HFFc6 (cell line): Measurements from ENCODE around the gene IKZF3. TPM values are rescaled to one million over a fixed set of nuclear protein-coding genes. Genes with fewer than 3 reads are reported as not detected.

ENCODE experiments used
- DNase-seq: peaks from one replicate; pipeline ENCODE4 v3.0.0-alpha.2; 2018
- H3K27ac Mint-ChIP-seq: 2 replicates; pipeline ENCODE4 v1.8.0; 2020; ENCODE audit warnings: mild to moderate bottlenecking, mixed read lengths
- H3K27me3 Mint-ChIP-seq: 2 replicates; pipeline ENCODE4 v1.8.0; 2021; ENCODE audit warnings: mild to moderate bottlenecking, moderate library complexity, mixed read lengths; ENCODE audit not compliant: insufficient read depth
- H3K36me3 Mint-ChIP-seq: 2 replicates; pipeline ENCODE4 v1.8.0; 2021; ENCODE audit warnings: low read depth, mixed read lengths
- H3K4me1 Mint-ChIP-seq: 2 replicates; pipeline ENCODE4 v1.8.0; 2020; ENCODE audit warnings: low read depth, mixed read lengths
- H3K4me3 Mint-ChIP-seq: 2 replicates; pipeline ENCODE4 v1.8.0; 2020; ENCODE audit warnings: mild to moderate bottlenecking, moderate library complexity, mixed read lengths
- H3K9me3 Mint-ChIP-seq: 2 replicates; pipeline ENCODE4 v1.8.0; 2020; ENCODE audit warnings: mild to moderate bottlenecking, mixed read lengths
- total RNA-seq, 6 experiments: library from RNA; stranded (reverse); fragmentation: NEBNext Ultra II Directional; extraction: Animal tissue kit (Norgen Biotek cat#: 25700); gene quantifications; 2 replicates in 1 of 6; 3 replicates in 5 of 6; pipeline ENCODE4 v1.2.3, GENCODE V29; 2021
- TF ChIP-seq, protein P1 (sequence below): fragments of 200-600 bp; sonication (generic); IDR thresholded peaks from 2 replicates; pipeline ENCODE4 v1.5.0; 2021; ENCODE audit warnings: antibody characterized with exemption, mild to moderate bottlenecking

The IKZF3 gene
- total RNA-seq, 6 experiments from 2014 or later: not detected

DNA sequence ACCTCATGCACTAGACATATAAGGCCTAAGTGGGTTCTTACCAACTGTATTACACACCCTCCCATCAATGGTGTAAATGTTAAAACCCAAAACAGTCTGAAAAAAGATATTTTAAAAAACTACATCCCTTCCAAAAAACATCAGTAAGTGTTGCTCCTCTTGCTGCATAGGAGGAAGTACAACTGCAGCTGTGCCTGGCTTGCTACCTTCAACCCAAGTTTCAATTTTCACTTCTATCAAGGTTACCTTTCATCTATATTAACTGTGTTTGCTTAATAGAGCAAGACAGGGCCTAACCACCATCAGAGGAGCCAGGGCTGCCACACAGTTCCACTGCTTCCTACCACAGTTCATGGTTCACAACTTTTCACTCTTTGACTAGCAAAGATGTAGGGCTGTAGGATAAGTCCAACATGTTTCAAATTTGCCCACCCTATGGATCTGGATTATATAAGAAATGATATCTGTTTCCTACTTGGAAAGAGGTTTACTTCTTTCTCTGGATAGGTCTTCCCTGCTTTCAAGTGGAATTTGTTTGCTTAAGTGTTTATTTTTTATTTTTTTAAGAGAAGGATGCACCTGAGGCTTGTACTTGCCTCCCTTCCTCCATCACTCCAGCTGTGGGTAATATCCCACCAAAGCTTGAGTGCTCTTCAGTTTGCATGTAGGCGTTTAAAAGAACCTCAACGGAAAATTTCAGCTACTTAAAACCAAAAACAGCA lies 69.7 kb downstream of the IKZF3 start:
- TF ChIP-seq, protein P1, sequence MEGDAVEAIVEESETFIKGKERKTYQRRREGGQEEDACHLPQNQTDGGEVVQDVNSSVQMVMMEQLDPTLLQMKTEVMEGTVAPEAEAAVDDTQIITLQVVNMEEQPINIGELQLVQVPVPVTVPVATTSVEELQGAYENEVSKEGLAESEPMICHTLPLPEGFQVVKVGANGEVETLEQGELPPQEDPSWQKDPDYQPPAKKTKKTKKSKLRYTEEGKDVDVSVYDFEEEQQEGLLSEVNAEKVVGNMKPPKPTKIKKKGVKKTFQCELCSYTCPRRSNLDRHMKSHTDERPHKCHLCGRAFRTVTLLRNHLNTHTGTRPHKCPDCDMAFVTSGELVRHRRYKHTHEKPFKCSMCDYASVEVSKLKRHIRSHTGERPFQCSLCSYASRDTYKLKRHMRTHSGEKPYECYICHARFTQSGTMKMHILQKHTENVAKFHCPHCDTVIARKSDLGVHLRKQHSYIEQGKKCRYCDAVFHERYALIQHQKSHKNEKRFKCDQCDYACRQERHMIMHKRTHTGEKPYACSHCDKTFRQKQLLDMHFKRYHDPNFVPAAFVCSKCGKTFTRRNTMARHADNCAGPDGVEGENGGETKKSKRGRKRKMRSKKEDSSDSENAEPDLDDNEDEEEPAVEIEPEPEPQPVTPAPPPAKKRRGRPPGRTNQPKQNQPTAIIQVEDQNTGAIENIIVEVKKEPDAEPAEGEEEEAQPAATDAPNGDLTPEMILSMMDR: no peak
- no peaks in the 10 kb centered on the region for H3K36me3 Mint-ChIP-seq
- H3K9me3 Mint-ChIP-seq: no peaks in the 10 kb centered on the region
- no peak overlapping the region for H3K27ac Mint-ChIP-seq
- H3K27me3 Mint-ChIP-seq: peaks cover 23% of the 10 kb centered on the region
- H3K4me1 Mint-ChIP-seq: no peaks in the 10 kb centered on the region
- no peak overlapping the region for H3K4me3 Mint-ChIP-seq
- DNase-seq: no peak

DNA sequence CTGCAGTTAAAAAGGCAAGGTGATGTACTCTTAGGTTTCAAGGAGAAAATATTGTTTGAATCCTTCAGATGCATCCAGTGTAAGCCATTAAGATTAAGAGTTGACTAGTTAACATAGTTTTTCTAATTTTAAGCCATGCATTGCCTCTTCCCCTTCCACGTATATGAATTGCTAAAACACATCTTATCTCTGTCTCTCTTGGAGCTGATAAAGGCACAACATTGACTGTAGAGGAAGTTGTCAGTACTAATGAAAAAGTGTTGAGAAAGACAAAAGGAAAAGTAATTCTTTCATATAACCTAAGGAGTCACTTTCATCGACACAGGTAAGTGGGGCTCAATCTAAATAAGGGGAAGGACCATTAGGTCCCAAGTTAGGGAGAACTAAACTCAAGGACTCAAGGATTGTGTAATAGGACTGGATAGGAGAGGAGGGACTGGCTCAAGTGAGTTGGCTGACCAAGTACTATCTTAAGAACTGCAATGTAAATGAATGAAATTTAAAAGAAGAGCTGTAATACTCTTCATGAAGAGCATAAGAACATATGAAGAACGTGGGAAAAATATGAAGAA lies 70.7 kb downstream of the IKZF3 start:
- TF ChIP-seq, protein P1: no peak
- no peak for DNase-seq
- Mint-ChIP-seq H3K27me3 (peaks cover 20% of the 10 kb centered on the region), H3K27ac (no peak overlapping the region), H3K9me3 (no peaks in the 10 kb centered on the region), H3K4me1 (no peaks in the 10 kb centered on the region), H3K36me3 (no peaks in the 10 kb centered on the region), H3K4me3 (no peak overlapping the region)

DNA sequence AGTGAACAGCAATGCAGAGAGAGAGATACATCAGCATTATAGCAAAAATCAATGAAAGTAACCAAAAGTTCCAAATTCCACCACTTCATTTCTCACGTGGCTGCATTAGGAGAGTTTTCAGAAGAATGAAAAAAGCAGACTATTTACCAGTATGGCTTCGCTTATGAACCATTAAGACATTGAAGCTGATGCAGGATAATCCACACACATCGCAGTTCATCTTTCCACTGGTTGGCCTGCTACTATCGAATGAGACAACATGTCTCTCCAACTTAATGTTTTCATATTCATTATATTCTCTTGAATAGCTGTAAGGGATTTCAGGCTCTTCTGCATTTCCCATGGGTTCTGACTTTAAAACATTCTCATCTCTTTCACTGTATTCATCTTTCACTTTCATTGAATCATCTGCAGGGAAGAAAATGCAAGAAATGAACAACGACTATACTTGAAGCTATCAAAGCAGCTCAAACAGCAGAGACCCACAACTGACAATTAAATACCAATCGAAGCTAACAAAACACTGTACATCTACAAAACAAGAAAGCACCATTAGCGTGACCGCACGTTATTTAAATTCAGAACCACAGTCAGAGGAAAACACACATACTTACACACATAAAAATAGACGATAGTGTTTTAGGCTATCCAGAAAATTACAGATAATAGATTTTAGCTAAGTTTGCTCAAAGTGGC lies 71.4 kb downstream of the IKZF3 start:
- H3K36me3 Mint-ChIP-seq: no peaks in the 10 kb centered on the region
- DNase-seq: no peak
- no peak overlapping the region for H3K4me3 Mint-ChIP-seq
- H3K27ac Mint-ChIP-seq: no peak overlapping the region
- peaks cover 16% of the 10 kb centered on the region for H3K27me3 Mint-ChIP-seq
- H3K9me3 Mint-ChIP-seq: no peaks in the 10 kb centered on the region
- TF ChIP-seq, protein P1: no peak
- no peaks in the 10 kb centered on the region for H3K4me1 Mint-ChIP-seq

DNA sequence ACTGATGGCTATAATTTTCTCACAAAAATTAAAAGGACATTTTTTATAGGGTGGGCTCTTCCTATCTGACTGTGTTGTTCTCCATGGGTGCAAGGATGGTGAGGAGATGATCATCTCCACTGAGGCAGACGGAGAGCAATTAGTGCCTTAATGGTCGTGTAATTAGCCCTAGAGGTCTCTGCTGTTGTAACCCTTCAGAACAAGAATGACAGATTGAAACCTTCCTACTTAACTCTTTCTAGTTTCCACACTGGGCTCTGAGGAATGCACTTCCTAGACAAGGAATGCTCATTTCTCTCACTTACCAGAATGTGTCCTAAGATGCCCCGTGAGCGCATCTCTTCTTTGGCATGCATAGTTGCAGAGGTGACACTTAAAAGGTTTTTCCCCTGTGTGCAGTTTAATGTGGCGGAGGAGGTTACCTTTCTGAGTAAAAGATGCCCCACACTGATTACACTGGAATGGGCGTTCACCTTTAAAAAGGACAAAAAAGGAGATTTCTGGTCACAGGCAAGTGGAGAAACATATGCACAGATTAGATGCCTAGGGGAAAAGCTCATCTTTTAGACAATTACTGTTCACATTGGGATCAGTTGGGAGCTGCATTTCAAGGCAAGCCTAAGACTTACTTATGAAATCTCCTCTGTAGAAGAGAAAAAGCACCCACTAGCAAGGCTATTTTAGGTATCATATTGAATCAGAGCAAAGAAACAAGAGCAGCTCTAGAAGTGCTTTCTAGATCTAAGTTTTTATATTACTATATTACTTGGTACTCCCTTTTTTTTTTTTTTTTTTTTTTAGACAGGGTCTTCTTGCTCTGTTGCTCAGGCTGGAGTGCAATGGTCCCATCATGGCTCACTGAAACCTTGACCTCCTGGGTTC lies 72.8 kb downstream of the IKZF3 start:
- Mint-ChIP-seq H3K4me1 (no peaks in the 10 kb centered on the region), H3K36me3 (no peaks in the 10 kb centered on the region), H3K4me3 (no peak overlapping the region)

More for the DNA sequence above, 72.8 kb downstream of the IKZF3 start:
- TF ChIP-seq, protein P1: no peak
- Mint-ChIP-seq H3K27me3 (peaks cover 19% of the 10 kb centered on the region), H3K9me3 (no peaks in the 10 kb centered on the region), H3K27ac (no peak overlapping the region)
- DNase-seq: no peak
